Nephron (organoid): ENCODE results near the gene GLOD5.
"Not testable (repeated sequence)": the region's sequence is repeated elsewhere in the genome, so short reads cannot be mapped to it uniquely, and the experiment has no call there.

Experiments
- H3K27ac Mint-ChIP-seq, 3 experiments: 2 replicates each; pipeline ENCODE4 v1.8.0; 2020; ENCODE audit warnings: mixed read lengths in 3 of 3, mild to moderate bottlenecking in 2 of 3, moderate library complexity in 1 of 3
- H3K27me3 Mint-ChIP-seq: 2 replicates; pipeline ENCODE4 v1.8.0; 2021; ENCODE audit warnings: low read depth, mild to moderate bottlenecking, moderate library complexity, mixed read lengths
- H3K36me3 Mint-ChIP-seq: 2 replicates; pipeline ENCODE4 v1.8.0; 2020; ENCODE audit warnings: low read depth, mixed read lengths
- H3K4me1 Mint-ChIP-seq: 2 replicates; pipeline ENCODE4 v1.8.0; 2020; ENCODE audit warnings: mixed read lengths
- H3K4me3 Mint-ChIP-seq, 3 experiments: 2 replicates each; pipeline ENCODE4 v1.8.0; 2020; ENCODE audit warnings: mild to moderate bottlenecking in 3 of 3, mixed read lengths in 3 of 3, moderate library complexity in 2 of 3
- H3K9me3 Mint-ChIP-seq: 2 replicates; pipeline ENCODE4 v1.8.0; 2020; ENCODE audit warnings: mixed read lengths
- TF ChIP-seq, protein P1 (sequence below), 3 experiments: fragments of 200-600 bp; sonication (generic); IDR thresholded peaks; one replicate each; pipeline ENCODE4 v1.5.0; 2021; ENCODE audit warnings: antibody characterized with exemption in 3 of 3; ENCODE audit not compliant: unreplicated experiment in 3 of 3

GLOD5 gene

DNA sequence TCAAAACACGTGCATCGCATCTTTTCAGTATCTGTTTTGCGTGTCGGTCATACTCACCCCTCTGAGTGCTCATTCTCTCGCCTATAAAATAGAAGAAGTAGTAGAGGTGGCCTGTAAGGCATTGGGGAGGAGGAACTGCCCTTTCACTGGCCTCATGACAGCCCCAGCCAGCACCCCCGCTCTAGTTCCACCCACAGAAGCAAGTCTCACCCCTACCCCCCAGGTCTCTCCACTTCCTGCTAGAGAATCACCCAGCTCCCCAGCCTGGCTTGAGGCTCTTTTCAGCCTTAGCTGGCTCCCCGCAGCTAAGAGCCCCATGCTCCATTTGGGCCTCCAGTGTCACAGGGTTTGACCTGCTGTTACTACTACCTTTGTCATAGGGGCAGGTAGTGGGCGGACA lies 52.1 kb downstream of the GLOD5 start:
- Mint-ChIP-seq H3K9me3 (peaks cover 7% of the 10 kb centered on the region), H3K27me3 (no peaks in the 10 kb centered on the region), H3K4me1 (no peaks in the 10 kb centered on the region), H3K36me3 (peaks cover 16% of the 10 kb centered on the region), H3K27ac (no peak overlapping the region), H3K4me3 (no peak overlapping the region)
- TF ChIP-seq, protein P1, sequence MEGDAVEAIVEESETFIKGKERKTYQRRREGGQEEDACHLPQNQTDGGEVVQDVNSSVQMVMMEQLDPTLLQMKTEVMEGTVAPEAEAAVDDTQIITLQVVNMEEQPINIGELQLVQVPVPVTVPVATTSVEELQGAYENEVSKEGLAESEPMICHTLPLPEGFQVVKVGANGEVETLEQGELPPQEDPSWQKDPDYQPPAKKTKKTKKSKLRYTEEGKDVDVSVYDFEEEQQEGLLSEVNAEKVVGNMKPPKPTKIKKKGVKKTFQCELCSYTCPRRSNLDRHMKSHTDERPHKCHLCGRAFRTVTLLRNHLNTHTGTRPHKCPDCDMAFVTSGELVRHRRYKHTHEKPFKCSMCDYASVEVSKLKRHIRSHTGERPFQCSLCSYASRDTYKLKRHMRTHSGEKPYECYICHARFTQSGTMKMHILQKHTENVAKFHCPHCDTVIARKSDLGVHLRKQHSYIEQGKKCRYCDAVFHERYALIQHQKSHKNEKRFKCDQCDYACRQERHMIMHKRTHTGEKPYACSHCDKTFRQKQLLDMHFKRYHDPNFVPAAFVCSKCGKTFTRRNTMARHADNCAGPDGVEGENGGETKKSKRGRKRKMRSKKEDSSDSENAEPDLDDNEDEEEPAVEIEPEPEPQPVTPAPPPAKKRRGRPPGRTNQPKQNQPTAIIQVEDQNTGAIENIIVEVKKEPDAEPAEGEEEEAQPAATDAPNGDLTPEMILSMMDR (IDR thresholded peaks at IDR 0.05; ENCODE audit: unreplicated experiment in 3 of 3) = no peak

DNA sequence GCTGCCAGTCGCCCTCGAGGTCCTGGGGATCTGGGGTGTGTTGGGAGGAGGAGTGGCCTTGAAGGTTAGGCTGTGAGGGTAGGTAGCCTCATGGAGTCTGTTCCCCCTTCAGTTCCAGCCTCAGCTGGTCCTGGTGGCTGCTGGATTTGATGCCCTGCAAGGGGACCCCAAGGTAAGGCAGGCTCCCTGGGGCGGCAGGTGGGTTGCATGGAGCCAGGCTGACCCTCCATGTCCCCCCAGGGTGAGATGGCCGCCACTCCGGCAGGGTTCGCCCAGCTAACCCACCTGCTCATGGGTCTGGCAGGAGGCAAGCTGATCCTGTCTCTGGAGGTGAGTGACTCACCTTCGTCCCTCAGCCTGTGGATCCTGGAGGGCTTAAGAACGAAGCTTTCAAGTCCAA lies 53.2 kb downstream of the GLOD5 start:
- H3K9me3 Mint-ChIP-seq = peaks cover 7% of the 10 kb centered on the region
- H3K27ac Mint-ChIP-seq = no peak overlapping the region
- TF ChIP-seq, protein P1 (IDR thresholded peaks at IDR 0.05; ENCODE audit: unreplicated experiment in 3 of 3) = no peak
- no peaks in the 10 kb centered on the region for H3K4me1 Mint-ChIP-seq
- H3K4me3 Mint-ChIP-seq = no peak overlapping the region
- H3K27me3 Mint-ChIP-seq = no peaks in the 10 kb centered on the region
- peaks cover 24% of the 10 kb centered on the region for H3K36me3 Mint-ChIP-seq

DNA sequence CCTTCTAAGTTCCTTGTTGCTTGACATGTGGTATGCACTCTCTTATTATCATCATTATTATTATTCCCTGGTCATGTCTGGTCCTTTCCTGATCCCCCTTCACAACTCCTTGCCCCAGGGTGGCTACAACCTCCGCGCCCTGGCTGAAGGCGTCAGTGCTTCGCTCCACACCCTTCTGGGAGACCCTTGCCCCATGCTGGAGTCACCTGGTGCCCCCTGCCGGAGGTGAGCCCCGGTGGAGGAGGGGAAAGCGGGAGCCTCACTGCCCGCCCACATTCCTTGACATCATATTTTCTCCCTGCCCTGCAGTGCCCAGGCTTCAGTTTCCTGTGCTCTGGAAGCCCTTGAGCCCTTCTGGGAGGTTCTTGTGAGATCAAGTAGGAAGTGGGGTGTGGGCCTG lies 53.7 kb downstream of the GLOD5 start:
- H3K4me3 Mint-ChIP-seq = no peak overlapping the region

DNA sequence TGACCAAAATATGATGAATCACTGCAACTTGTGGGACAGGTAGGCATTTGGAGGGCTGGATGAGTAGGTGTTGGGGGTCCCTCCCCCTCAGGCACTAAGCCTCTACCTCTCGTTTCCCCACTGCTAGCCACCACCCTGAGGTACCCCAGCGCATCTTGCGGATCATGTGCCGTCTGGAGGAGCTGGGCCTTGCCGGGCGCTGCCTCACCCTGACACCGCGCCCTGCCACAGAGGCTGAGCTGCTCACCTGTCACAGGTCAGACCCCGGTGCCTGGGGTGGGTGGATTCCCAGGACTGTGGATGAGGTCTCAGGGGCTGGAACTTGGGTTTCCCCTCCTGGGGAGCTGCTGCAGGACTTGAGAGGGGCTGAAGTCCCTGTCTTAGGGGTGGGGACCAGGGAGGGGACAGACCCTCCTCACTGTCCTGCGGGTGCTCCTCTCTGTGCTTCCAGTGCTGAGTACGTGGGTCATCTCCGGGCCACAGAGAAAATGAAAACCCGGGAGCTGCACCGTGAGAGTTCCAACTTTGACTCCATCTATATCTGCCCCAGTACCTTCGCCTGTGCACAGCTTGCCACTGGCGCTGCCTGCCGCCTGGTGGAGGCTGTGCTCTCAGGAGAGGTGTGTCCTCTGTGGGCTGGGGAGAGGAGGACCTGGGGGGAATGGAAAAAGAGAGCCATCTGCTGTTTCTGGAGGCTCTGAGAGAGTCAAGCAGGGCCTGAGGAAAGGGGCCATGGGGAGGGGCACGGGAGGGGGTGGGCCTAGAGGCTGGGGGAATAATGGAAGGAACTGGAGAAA lies 54.7 kb downstream of the GLOD5 start:
- H3K4me3 Mint-ChIP-seq = no peak overlapping the region

More for the DNA sequence above, 53.7 kb downstream of the GLOD5 start:
- TF ChIP-seq, protein P1 (IDR thresholded peaks at IDR 0.05; ENCODE audit: unreplicated experiment in 3 of 3) = no peak
- Mint-ChIP-seq H3K9me3 (peaks cover 7% of the 10 kb centered on the region), H3K36me3 (peaks cover 28% of the 10 kb centered on the region), H3K27ac (no peak overlapping the region), H3K4me1 (no peaks in the 10 kb centered on the region), H3K27me3 (no peaks in the 10 kb centered on the region)

DNA sequence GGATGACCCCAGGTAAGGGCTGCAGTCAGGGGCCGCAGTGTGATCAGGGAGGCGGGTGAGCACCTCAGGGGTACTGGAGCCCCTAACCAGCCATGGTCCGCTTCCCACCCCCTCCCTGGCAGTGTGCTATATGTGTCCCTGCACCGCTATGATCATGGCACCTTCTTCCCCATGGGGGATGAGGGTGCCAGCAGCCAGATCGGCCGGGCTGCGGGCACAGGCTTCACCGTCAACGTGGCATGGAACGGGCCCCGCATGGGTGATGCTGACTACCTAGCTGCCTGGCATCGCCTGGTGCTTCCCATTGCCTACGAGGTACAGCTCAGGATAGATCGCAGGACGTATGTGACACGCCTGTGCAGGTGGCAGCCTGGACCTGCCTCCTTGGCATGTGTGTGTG lies 56.6 kb downstream of the GLOD5 start:
- H3K27me3 Mint-ChIP-seq = no peaks in the 10 kb centered on the region
- no peak overlapping the region for H3K27ac Mint-ChIP-seq
- H3K36me3 Mint-ChIP-seq = peaks cover 31% of the 10 kb centered on the region
- no peaks in the 10 kb centered on the region for H3K4me1 Mint-ChIP-seq
- H3K4me3 Mint-ChIP-seq = no peak overlapping the region
- TF ChIP-seq, protein P1 (IDR thresholded peaks at IDR 0.05; ENCODE audit: unreplicated experiment in 3 of 3) = no peak
- peaks cover 10% of the 10 kb centered on the region for H3K9me3 Mint-ChIP-seq

More for the DNA sequence above, 54.7 kb downstream of the GLOD5 start:
- TF ChIP-seq, protein P1 (IDR thresholded peaks at IDR 0.05; ENCODE audit: unreplicated experiment in 3 of 3) = no peak
- no peak overlapping the region for H3K27ac Mint-ChIP-seq
- no peaks in the 10 kb centered on the region for H3K27me3 Mint-ChIP-seq
- H3K9me3 Mint-ChIP-seq = peaks cover 7% of the 10 kb centered on the region
- peaks cover 28% of the 10 kb centered on the region for H3K36me3 Mint-ChIP-seq
- no peaks in the 10 kb centered on the region for H3K4me1 Mint-ChIP-seq

DNA sequence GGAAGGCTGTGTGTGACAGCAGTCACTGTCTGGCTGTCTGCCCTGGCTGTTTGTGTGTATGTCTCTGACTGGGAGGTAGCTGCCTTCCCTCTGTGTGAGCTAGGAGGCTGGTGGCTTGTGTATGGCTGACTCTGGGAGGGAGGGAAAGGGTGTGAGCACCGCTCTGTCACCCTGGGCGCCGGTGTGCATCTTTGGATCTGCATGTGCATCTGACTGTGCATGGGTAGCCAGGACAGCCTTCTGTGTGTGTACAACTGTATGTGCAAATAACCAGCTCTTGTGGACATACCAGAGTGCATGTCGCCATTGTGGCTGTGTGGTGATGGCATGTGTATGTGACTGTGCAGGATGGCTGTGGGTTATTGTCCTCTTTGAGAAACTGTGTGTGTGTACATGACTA lies 57.3 kb downstream of the GLOD5 start:
- Mint-ChIP-seq H3K27ac (no peak overlapping the region), H3K4me1 (no peaks in the 10 kb centered on the region), H3K4me3 (no peak overlapping the region), H3K9me3 (peaks cover 10% of the 10 kb centered on the region), H3K27me3 (no peaks in the 10 kb centered on the region), H3K36me3 (peaks cover 31% of the 10 kb centered on the region)
- TF ChIP-seq, protein P1 (IDR thresholded peaks at IDR 0.05; ENCODE audit: unreplicated experiment in 3 of 3) = no peak

DNA sequence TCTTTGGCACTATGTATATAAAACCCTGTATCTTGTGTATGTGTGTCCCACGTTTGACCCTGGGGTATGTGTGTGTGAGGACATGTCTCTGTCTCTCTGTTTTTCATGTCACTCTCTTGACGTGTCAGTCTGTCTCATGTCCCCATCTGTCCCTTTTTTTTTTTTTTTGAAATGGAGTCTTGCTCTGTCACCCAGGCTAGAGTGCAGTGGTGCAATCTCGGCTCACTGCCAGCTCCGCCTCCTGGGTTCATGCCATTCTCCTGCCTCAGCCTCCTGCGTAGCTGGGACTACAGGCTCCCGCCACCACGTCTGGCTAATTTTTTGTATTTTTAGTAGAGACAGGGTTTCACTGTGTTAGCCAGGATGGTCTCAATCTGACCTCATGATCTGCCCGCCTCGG lies 57.8 kb downstream of the GLOD5 start:
- not testable (repeated sequence) for H3K4me3 Mint-ChIP-seq, H3K27ac Mint-ChIP-seq
- peaks cover 32% of the 10 kb centered on the region for H3K36me3 Mint-ChIP-seq

More for the DNA sequence above, 57.8 kb downstream of the GLOD5 start:
- not testable (repeated sequence) for H3K9me3 Mint-ChIP-seq, H3K27me3 Mint-ChIP-seq, H3K4me1 Mint-ChIP-seq
